GM21367 (cell line): ENCODE results near the gene FBXL15.
"Not testable (repeated sequence)": the region's sequence is repeated elsewhere in the genome, so short reads cannot be mapped to it uniquely, and the experiment has no call there.

Source experiments
- ATAC-seq: cut with Tn5 transposase; IDR thresholded peaks from one replicate; pipeline ENCODE4 v1.9.1; 2021; ENCODE audit not compliant: unreplicated experiment

The FBXL15 gene

GRCh38 chr10:102452672-102453340 is 32.2 kb downstream of the FBXL15 start:
- ATAC-seq = no peak

GRCh38 chr10:102453502-102453901 is 32.9 kb downstream of the FBXL15 start:
- ATAC-seq = no peak

- not testable (repeated sequence) for ATAC-seq
Measured at GRCh38 chr10:102454662-102455487, 34.2 kb downstream of the FBXL15 start.

GRCh38 chr10:102455893-102456471 is 35.3 kb downstream of the FBXL15 start:
- no peak for ATAC-seq

- ATAC-seq = no peak
Measured at GRCh38 chr10:102457591-102458150, 37.0 kb downstream of the FBXL15 start.

- no peak for ATAC-seq
Measured at GRCh38 chr10:102458656-102459055, 38.0 kb downstream of the FBXL15 start.

- peak; percentile 6 for ATAC-seq
Measured at GRCh38 chr10:102460836-102461186, 40.2 kb downstream of the FBXL15 start.

- ATAC-seq = peak; percentile 80
Measured at GRCh38 chr10:102461187-102462054, 40.8 kb downstream of the FBXL15 start.

- no peak for ATAC-seq
Measured at GRCh38 chr10:102462512-102463054, 41.9 kb downstream of the FBXL15 start.

- no peak for ATAC-seq
Measured at GRCh38 chr10:102463983-102464382, 43.3 kb downstream of the FBXL15 start.

GRCh38 chr10:102465466-102465865 is 44.8 kb downstream of the FBXL15 start:
- ATAC-seq = no peak

GRCh38 chr10:102467318-102467717 is 46.7 kb downstream of the FBXL15 start:
- no peak for ATAC-seq

GRCh38 chr10:102467971-102468438 is 47.4 kb downstream of the FBXL15 start:
- ATAC-seq = no peak

- no peak for ATAC-seq
Measured at GRCh38 chr10:102468683-102469082, 48.0 kb downstream of the FBXL15 start.

- no peak for ATAC-seq
Measured at GRCh38 chr10:102470579-102471546, 50.2 kb downstream of the FBXL15 start.
